K562 (cell line): Measurements from ENCODE around the gene ARHGEF40. TPM values are rescaled to one million over a fixed set of nuclear protein-coding genes. Genes with fewer than 3 reads are reported as not detected.
A peak's percentile ranks its signal among the peaks of the same experiment; 100 is the strongest.

Source experiments
- C11orf30 ChIP-seq: fragments of 450-650 bp; IDR thresholded peaks from 2 replicates; pipeline ENCODE4 v1.6.1; 2016; ENCODE audit warnings: low read depth, mild to moderate bottlenecking
- CHCHD3 ChIP-seq: fragments of 250-450 bp; sonication (Bioruptor Pico); IDR thresholded peaks from 2 replicates; pipeline ENCODE4 v2.1.2; 2022; ENCODE audit warnings: mild to moderate bottlenecking
- EP300 ChIP-seq: IDR thresholded peaks from 2 replicates; pipeline ENCODE4 v1.6.1; 2012; ENCODE audit warnings: low read length, improper control_type of control experiment
- HDAC6 ChIP-seq: IDR thresholded peaks from 2 replicates; pipeline ENCODE4 v1.6.1; 2012; ENCODE audit warnings: low read depth, mild to moderate bottlenecking, control low read depth, inconsistent platforms, low read length, moderate library complexity
- HIVEP1 ChIP-seq: fragments of 250-450 bp; sonication (Bioruptor Pico); IDR thresholded peaks from 2 replicates; pipeline ENCODE4 v1.4.0; 2020; ENCODE audit warnings: mild to moderate bottlenecking
- KDM1A ChIP-seq, 2 experiments: fragments of 450-650 bp; IDR thresholded peaks; 2 replicates each; pipeline ENCODE4 v1.6.1; 2016; ENCODE audit warnings: mild to moderate bottlenecking in 2 of 2
- LARP7 ChIP-seq: fragments of 450-650 bp; IDR thresholded peaks from 2 replicates; pipeline ENCODE4 v1.6.1; 2016
- MCM2 ChIP-seq: fragments of 450-650 bp; IDR thresholded peaks from 2 replicates; pipeline ENCODE4 v1.6.1; 2017; ENCODE audit warnings: low read depth, mild to moderate bottlenecking
- NELFE ChIP-seq: IDR thresholded peaks from 2 replicates; pipeline ENCODE4 v1.6.1; 2011; ENCODE audit warnings: mild to moderate bottlenecking; ENCODE audit not compliant: insufficient read depth, insufficient read length
- NFYB ChIP-seq: IDR thresholded peaks from 2 replicates; pipeline ENCODE4 v1.6.1; 2011; ENCODE audit warnings: mild to moderate bottlenecking, moderate library complexity; ENCODE audit not compliant: insufficient read length; ENCODE audit errors: extremely low read depth
- POLR2H ChIP-seq: IDR thresholded peaks from 2 replicates; pipeline ENCODE4 v1.6.1; 2016; ENCODE audit warnings: missing genetic modification characterization, low read depth, mild to moderate bottlenecking, control low read depth, missing compliant biosample characterization, moderate library complexity
- RAD51 ChIP-seq: fragments of 450-650 bp; IDR thresholded peaks from 2 replicates; pipeline ENCODE4 v1.7.1; 2016; ENCODE audit warnings: low read depth, mild to moderate bottlenecking, borderline replicate concordance
- RBBP5 ChIP-seq: fragments of 200-600 bp; sonication (generic); IDR thresholded peaks from 2 replicates; pipeline ENCODE4 v1.6.1; 2012; ENCODE audit warnings: borderline replicate concordance, mild to moderate bottlenecking, low read length, control low read depth, inconsistent platforms; ENCODE audit not compliant: insufficient read depth, poor library complexity, severe bottlenecking
- RBFOX2 ChIP-seq: fragments of 200-400 bp; formaldehyde crosslinking; IDR thresholded peaks from 2 replicates; pipeline ENCODE4 v1.6.1; 2017; ENCODE audit warnings: low read depth, mild to moderate bottlenecking, low read length, moderate library complexity
- RFX5 ChIP-seq: IDR thresholded peaks from 2 replicates; pipeline ENCODE4 v1.6.1; 2011; ENCODE audit warnings: low read depth, mild to moderate bottlenecking, improper control_type of control experiment, low read length
- SAFB2 ChIP-seq: fragments of 200-400 bp; formaldehyde crosslinking; IDR thresholded peaks from 2 replicates; pipeline ENCODE4 v1.6.1; 2018; ENCODE audit warnings: borderline replicate concordance, low read length, low read depth, moderate library complexity; ENCODE audit not compliant: severe bottlenecking
- SUPT5H ChIP-seq: fragments of 450-650 bp; IDR thresholded peaks from 2 replicates; pipeline ENCODE4 v1.6.1; 2016
- TAF7 ChIP-seq: fragments of 450-650 bp; IDR thresholded peaks from 2 replicates; pipeline ENCODE4 v1.6.1; 2016; ENCODE audit warnings: missing genetic modification characterization, missing compliant biosample characterization
- ZNF133 ChIP-seq: fragments of 250-450 bp; sonication (Bioruptor Pico); IDR thresholded peaks from 2 replicates; pipeline ENCODE4 v1.4.0; 2020; ENCODE audit warnings: mild to moderate bottlenecking
- ZNF518B ChIP-seq: fragments of 250-450 bp; sonication (Bioruptor Pico); IDR thresholded peaks from 2 replicates; pipeline ENCODE4 v1.5.0; 2021; ENCODE audit warnings: mild to moderate bottlenecking, moderate library complexity
- ZNF551 ChIP-seq: fragments of 250-450 bp; sonication (Bioruptor Pico); IDR thresholded peaks from 2 replicates; pipeline ENCODE4 v1.5.0; 2021; ENCODE audit warnings: mild to moderate bottlenecking, moderate library complexity
- ZNF707 ChIP-seq: fragments of 250-450 bp; sonication (Bioruptor Pico); conservative IDR thresholded peaks from 2 replicates; pipeline ENCODE4 v1.8.0; 2022; ENCODE audit warnings: inconsistent platforms, mild to moderate bottlenecking, moderate library complexity
- polyA plus RNA-seq, 8 experiments: library from polyadenylated mRNA; depleted of rRNA in 4 of 8; stranded (reverse) in 5 of 8; unstranded in 3 of 8; fragments of >200 nt; fragmentation: Nextera tagmentation in 2 of 8; fragmentation: Illumina TruSeq in 1 of 8; extraction: Ambion mirVana in 2 of 8; extraction: Trizol in 1 of 8; gene quantifications; 2 replicates each; pipeline versions ENCODE4 v1.2.1 to v1.2.3, GENCODE V29; 2011 to 2014; ENCODE audit warnings: inconsistent platforms in 1 of 8, missing spikeins in 1 of 8
- total RNA-seq, 7 experiments: library from RNA; depleted of rRNA in 6 of 7; stranded (reverse); fragments of >200 nt in 6 of 7; fragmentation: Illumina TruSeq in 2 of 7; extraction: Trizol in 2 of 7; gene quantifications; 2 replicates each; pipeline versions ENCODE4 v1.2.1 to v1.2.3, GENCODE V29; 2011 to 2021; ENCODE audit warnings: low replicate concordance in 1 of 7
- TF ChIP-seq, protein P1 (sequence below): fragments of 450-650 bp; formaldehyde crosslinking; IDR thresholded peaks from 2 replicates; pipeline ENCODE4 v1.4.0; 2020; ENCODE audit warnings: mild to moderate bottlenecking
- TF ChIP-seq, protein P2 (sequence below), 2 experiments: fragments of 200-800 bp in 1 of 2; sonication (Bioruptor generic) in 1 of 2; sonication (generic) in 1 of 2; formaldehyde crosslinking in 1 of 2; IDR thresholded peaks in 1 of 2; conservative IDR thresholded peaks in 1 of 2; 2 replicates each; pipeline versions ENCODE4 v1.5.0 to v1.6.1; 2016 to 2020; ENCODE audit warnings: missing compliant biosample characterization in 1 of 2, missing genetic modification characterization in 1 of 2, missing genetic modification reagents in 1 of 2

The ARHGEF40 gene
- total and polyA plus RNA-seq, 9 of the 15 experiments (the other 6 are each of a cell fraction or from before 2014, with no cell fraction given) = 0.42 to 6.3 (median 3.8) TPM

DNA sequence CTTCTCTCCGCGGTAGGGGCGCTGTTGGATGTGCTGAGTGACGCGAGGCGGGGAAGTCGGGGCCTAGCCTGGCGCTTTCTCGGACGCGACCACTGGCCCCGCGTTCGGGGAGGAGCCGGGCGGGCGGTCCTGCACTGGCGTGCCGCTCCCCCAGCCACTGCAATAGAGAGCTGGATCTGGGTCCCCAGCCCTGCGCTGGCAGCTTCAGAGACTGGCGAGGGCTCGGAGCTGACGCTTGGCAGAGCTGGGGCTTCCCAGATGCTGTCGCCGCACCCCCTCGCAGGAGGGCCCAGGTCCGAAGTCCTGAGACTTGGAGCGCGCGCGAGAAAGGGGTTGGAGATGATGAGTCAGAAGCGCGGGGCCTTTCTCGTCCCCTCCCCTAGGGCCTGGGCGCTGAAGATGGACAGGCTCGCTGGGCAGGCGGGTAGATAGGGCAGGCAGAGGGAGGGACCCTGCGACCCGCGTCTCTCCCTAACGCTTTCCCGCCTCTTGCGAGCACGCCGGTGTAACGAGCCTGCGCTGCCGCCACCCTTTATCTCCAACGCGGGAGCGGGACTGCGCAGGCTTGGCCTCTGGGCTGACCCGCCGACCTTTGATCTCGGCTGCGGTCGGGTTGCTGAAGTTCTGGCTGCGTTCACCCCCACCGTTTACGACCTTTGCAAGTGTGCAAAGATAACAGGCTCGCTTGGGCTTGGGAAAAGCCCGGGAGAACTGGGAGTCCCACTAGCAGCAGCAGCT, 33.8 kb downstream of the ARHGEF40 start (continued):
- TF ChIP-seq ZNF518B (CRISPR knock-in tag) = no peak
- TF ChIP-seq C11orf30 = peak; percentile 79
- TF ChIP-seq NELFE = no peak
- TF ChIP-seq CHCHD3 (CRISPR knock-in tag) = no peak
- TF ChIP-seq TAF7 (tag) = peak; percentile 68
- TF ChIP-seq RAD51 = no peak
- peak; percentile 93 for TF ChIP-seq RBFOX2
- TF ChIP-seq ZNF551 (CRISPR knock-in tag) = no peak
- 0 out of 2 replicates have a peak, but pooled peaks have one; percentile 31 for TF ChIP-seq POLR2H (tag)
- TF ChIP-seq ZNF707 (CRISPR knock-in tag) = no peak
- TF ChIP-seq SUPT5H = peak; percentile 73
- peak; percentile 48 for TF ChIP-seq RBBP5
- TF ChIP-seq, protein P1, sequence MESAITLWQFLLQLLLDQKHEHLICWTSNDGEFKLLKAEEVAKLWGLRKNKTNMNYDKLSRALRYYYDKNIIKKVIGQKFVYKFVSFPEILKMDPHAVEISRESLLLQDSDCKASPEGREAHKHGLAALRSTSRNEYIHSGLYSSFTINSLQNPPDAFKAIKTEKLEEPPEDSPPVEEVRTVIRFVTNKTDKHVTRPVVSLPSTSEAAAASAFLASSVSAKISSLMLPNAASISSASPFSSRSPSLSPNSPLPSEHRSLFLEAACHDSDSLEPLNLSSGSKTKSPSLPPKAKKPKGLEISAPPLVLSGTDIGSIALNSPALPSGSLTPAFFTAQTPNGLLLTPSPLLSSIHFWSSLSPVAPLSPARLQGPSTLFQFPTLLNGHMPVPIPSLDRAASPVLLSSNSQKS (CRISPR knock-in tag) = no peak
- no peak for TF ChIP-seq LARP7
- TF ChIP-seq EP300 = peak; percentile 50; the same call in 1 of the 2 replicates
- no peak for TF ChIP-seq NFYB
- TF ChIP-seq HIVEP1 (CRISPR knock-in tag) = no peak
- peak; percentile 56 to 77; a peak in 3 of 4 replicates for TF ChIP-seq KDM1A (IDR thresholded peaks at IDR 0.05)
- no peak for TF ChIP-seq HDAC6
- no peak for TF ChIP-seq MCM2
- TF ChIP-seq, protein P2, sequence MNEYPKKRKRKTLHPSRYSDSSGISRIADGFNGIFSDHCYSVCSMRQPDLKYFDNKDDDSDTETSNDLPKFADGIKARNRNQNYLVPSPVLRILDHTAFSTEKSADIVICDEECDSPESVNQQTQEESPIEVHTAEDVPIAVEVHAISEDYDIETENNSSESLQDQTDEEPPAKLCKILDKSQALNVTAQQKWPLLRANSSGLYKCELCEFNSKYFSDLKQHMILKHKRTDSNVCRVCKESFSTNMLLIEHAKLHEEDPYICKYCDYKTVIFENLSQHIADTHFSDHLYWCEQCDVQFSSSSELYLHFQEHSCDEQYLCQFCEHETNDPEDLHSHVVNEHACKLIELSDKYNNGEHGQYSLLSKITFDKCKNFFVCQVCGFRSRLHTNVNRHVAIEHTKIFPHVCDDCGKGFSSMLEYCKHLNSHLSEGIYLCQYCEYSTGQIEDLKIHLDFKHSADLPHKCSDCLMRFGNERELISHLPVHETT (CRISPR knock-in tag; conservative IDR thresholded peaks at IDR 0.05 in 1 of 2, IDR thresholded peaks at IDR 0.05 in 1 of 2) = peak in 1 of 2 experiments; percentile 89; a peak in 2 of 4 replicates
- TF ChIP-seq SAFB2 = no peak
- TF ChIP-seq RFX5 = no peak
- no peak for TF ChIP-seq ZNF133 (CRISPR knock-in tag)
